ENCODE measurements around the gene CEBPE. TPM values are rescaled to one million over a fixed set of nuclear protein-coding genes. Genes with fewer than 3 reads are reported as not detected.

CEBPE gene
- polyA plus RNA-seq, 1 of the 3 experiments (the other 2 are of a cell fraction), result not detected

DNA sequence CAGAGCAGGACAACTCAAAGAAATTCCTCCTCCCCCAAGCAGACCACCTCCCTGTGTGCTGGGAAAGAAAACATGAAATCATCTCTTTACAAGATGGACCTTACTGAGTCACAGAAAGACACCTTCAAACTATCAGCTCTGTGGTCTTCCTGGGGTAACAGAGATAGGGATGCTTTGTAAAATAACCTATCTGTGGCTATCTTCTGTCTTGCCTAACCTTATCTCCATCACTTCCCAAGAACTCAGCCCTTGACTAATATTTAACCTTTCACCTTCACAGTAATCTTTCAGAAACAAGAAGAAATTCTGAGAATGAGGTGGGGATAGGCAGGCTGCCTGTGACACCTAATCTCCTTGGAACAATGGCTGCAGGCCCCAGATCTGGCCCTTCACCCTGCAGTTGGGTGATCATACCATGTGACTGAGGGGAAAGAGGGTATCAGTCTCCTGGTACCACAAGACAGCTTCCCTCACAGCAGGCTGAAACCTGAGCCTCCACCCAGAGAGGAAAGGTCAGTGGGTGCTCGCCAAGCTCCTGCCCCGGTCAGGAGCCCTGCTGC, 27.4 kb upstream of the CEBPE start:
- Histone ChIP-seq H3K9me2 (no peaks in the 10 kb centered on the region), H3K9ac (no peak overlapping the region), H3K27ac (ENCODE audit: low read depth in 2 of 2, low read length in 1 of 2) (no peak overlapping the region), H3F3A (replicated peaks; ENCODE audit: insufficient read depth) (no peaks in the 10 kb centered on the region), H3K4me3 (ENCODE audit: low read depth in 2 of 2, low read length in 1 of 2) (no peak overlapping the region), H3K9me3 (no peaks in the 10 kb centered on the region), H2AFZ (ENCODE audit: low read depth) (no peak overlapping the region), H3K36me3 (replicated peaks in 1 of 2; ENCODE audit: control insufficient read depth in 1 of 2, insufficient read depth in 2 of 2, low read length in 1 of 2) (no peaks in the 10 kb centered on the region), H3K4me1 (ENCODE audit: control insufficient read depth in 1 of 2, insufficient read depth in 2 of 2, low read depth in 1 of 2, low read length in 1 of 2) (no peaks in the 10 kb centered on the region; a peak in 1 of 4 replicates), H3K27me3 (ENCODE audit: insufficient read depth) (peaks cover 9% of the 10 kb centered on the region; the same call in 1 of the 2 replicates), H4K20me1 (ENCODE audit: insufficient read depth) (no peaks in the 10 kb centered on the region), H3K79me2 (ENCODE audit: insufficient read depth) (no peaks in the 10 kb centered on the region), H3K4me2 (no peak overlapping the region)
- WGBS (ENCODE audit: low lambda C conversion rate), result 21% methylated on average over 2 of the region's 2 CpGs
- no peak for DNase-seq
- CTCF ChIA-PET, result interaction anchor here (1.4 to 2.1 kb wide), 2 partner anchors 10 to 40 kb away, joined by 3 to 6 read pairs; no protein-coding TSS in a partner anchor
- TF ChIP-seq NRF1 (IDR thresholded peaks at IDR 0.05; ENCODE audit: low read depth, low read length) (no peak), CHD2 (IDR thresholded peaks at IDR 0.05; ENCODE audit: low read length, partially characterized antibody) (no peak), TAF1 (IDR thresholded peaks at IDR 0.05; ENCODE audit: borderline replicate concordance, low read depth, low read length) (no peak), GATA2 (CRISPR knock-in tag; IDR thresholded peaks at IDR 0.05) (no peak), ELF1 (IDR thresholded peaks at IDR 0.05) (no peak), GABPA (IDR thresholded peaks at IDR 0.05; ENCODE audit: low read depth) (no peak), RXRA (IDR thresholded peaks at IDR 0.05; ENCODE audit: borderline replicate concordance, low read depth) (no peak), FOSL2 (IDR thresholded peaks at IDR 0.05; ENCODE audit: borderline replicate concordance, low read depth) (no peak), EP300 (IDR thresholded peaks at IDR 0.05; ENCODE audit: borderline replicate concordance in 1 of 2, low read depth in 1 of 2, low read length in 1 of 2) (no peak), SIN3A (IDR thresholded peaks at IDR 0.05; ENCODE audit: borderline replicate concordance, low read depth, low read length) (no peak)
- TF ChIP-seq, protein P1, sequence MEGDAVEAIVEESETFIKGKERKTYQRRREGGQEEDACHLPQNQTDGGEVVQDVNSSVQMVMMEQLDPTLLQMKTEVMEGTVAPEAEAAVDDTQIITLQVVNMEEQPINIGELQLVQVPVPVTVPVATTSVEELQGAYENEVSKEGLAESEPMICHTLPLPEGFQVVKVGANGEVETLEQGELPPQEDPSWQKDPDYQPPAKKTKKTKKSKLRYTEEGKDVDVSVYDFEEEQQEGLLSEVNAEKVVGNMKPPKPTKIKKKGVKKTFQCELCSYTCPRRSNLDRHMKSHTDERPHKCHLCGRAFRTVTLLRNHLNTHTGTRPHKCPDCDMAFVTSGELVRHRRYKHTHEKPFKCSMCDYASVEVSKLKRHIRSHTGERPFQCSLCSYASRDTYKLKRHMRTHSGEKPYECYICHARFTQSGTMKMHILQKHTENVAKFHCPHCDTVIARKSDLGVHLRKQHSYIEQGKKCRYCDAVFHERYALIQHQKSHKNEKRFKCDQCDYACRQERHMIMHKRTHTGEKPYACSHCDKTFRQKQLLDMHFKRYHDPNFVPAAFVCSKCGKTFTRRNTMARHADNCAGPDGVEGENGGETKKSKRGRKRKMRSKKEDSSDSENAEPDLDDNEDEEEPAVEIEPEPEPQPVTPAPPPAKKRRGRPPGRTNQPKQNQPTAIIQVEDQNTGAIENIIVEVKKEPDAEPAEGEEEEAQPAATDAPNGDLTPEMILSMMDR (IDR thresholded peaks at IDR 0.05), result no peak
- TF ChIP-seq, protein P2, sequence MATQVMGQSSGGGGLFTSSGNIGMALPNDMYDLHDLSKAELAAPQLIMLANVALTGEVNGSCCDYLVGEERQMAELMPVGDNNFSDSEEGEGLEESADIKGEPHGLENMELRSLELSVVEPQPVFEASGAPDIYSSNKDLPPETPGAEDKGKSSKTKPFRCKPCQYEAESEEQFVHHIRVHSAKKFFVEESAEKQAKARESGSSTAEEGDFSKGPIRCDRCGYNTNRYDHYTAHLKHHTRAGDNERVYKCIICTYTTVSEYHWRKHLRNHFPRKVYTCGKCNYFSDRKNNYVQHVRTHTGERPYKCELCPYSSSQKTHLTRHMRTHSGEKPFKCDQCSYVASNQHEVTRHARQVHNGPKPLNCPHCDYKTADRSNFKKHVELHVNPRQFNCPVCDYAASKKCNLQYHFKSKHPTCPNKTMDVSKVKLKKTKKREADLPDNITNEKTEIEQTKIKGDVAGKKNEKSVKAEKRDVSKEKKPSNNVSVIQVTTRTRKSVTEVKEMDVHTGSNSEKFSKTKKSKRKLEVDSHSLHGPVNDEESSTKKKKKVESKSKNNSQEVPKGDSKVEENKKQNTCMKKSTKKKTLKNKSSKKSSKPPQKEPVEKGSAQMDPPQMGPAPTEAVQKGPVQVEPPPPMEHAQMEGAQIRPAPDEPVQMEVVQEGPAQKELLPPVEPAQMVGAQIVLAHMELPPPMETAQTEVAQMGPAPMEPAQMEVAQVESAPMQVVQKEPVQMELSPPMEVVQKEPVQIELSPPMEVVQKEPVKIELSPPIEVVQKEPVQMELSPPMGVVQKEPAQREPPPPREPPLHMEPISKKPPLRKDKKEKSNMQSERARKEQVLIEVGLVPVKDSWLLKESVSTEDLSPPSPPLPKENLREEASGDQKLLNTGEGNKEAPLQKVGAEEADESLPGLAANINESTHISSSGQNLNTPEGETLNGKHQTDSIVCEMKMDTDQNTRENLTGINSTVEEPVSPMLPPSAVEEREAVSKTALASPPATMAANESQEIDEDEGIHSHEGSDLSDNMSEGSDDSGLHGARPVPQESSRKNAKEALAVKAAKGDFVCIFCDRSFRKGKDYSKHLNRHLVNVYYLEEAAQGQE (IDR thresholded peaks at IDR 0.05; ENCODE audit: low read depth, low read length), result no peak
- POLR2A ChIA-PET, result no interaction called here

Measured in SK-N-SH (cell line).